ENCODE measurements around the gene CA12. TPM values are rescaled to one million over a fixed set of nuclear protein-coding genes. Genes with fewer than 3 reads are reported as not detected.

The CA12 gene
- total and polyA plus RNA-seq, 4 donors, result 0.07 to 5.1 (median 1.5) TPM

GRCh38 chr15:63366451-63366850, 15.2 kb downstream of the CA12 start:
- Histone ChIP-seq H3K27me3 (ENCODE audit: control insufficient read depth in 4 of 4, insufficient read depth in 4 of 4, low read length in 3 of 4) (no peaks in the 10 kb centered on the region), H3K9ac (ENCODE audit: low read depth in 1 of 2, low read length in 2 of 2) (no peak overlapping the region), H3K36me3 (ENCODE audit: control insufficient read depth in 4 of 4, insufficient read depth in 3 of 4, low read depth in 1 of 4, low read length in 3 of 4) (no peaks in the 10 kb centered on the region), H3K9me3 (ENCODE audit: control insufficient read depth in 4 of 4, low read length in 3 of 4) (no peaks in the 10 kb centered on the region), H3K4me3 (ENCODE audit: low read depth in 1 of 3, low read length in 3 of 3) (no peak overlapping the region), H3K4me1 (ENCODE audit: control insufficient read depth in 4 of 4, insufficient read depth in 4 of 4, low read length in 3 of 4) (no peaks in the 10 kb centered on the region), H3K27ac (ENCODE audit: low read depth in 1 of 2, low read length in 2 of 2) (no peak overlapping the region)
- WGBS, result 91% methylated on average over 2 of the region's 2 CpGs
- TF ChIP-seq ATF3 (IDR thresholded peaks at IDR 0.05) (no peak), JUND (IDR thresholded peaks at IDR 0.05) (no peak), SP1 (IDR thresholded peaks at IDR 0.05) (no peak), HNF4A (conservative IDR thresholded peaks at IDR 0.05) (no peak), GABPA (IDR thresholded peaks at IDR 0.05 in 1 of 2, conservative IDR thresholded peaks at IDR 0.05 in 1 of 2) (no peak), YY1 (IDR thresholded peaks at IDR 0.05) (no peak), HNF4G (IDR thresholded peaks at IDR 0.05) (no peak), ZBTB33 (IDR thresholded peaks at IDR 0.05) (no peak), TAF1 (conservative IDR thresholded peaks at IDR 0.05) (no peak), FOXA2 (IDR thresholded peaks at IDR 0.05) (no peak), NR2F2 (IDR thresholded peaks at IDR 0.05) (no peak), RAD21 (IDR thresholded peaks at IDR 0.05) (no peak), EGR1 (IDR thresholded peaks at IDR 0.05; ENCODE audit: low read depth in 2 of 2) (no peak), RXRA (IDR thresholded peaks at IDR 0.05) (no peak), FOXA1 (IDR thresholded peaks at IDR 0.05) (no peak), CTCF (IDR thresholded peaks at IDR 0.05; ENCODE audit: low read depth, low read length, missing input control) (no peak)
- TF ChIP-seq, protein P1, sequence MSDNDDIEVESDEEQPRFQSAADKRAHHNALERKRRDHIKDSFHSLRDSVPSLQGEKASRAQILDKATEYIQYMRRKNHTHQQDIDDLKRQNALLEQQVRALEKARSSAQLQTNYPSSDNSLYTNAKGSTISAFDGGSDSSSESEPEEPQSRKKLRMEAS (IDR thresholded peaks at IDR 0.05), result no peak
- DNase-seq (ENCODE audit: low spot score), result no peak

DNA sequence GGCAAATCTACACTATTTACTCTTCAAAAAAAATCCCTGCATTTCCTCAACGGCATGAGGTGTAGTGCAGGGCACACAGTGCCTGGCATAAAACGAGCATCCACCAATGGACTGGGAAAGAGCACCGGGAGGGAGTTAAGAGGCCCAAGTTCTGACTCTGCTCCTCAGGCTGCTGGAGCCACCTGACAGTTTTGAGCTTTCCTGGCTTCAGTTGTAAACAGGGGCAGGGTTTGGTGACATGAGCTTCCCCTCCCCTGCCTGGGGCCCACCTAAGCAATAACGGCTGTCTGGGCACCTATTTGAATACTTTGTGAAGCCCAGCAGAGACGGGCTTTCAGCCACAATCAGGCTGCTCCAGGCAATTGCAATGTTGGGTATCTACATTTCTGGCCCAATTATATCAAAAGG, 16.4 kb downstream of the CA12 start:
- TF ChIP-seq HNF4A (conservative IDR thresholded peaks at IDR 0.05) (no peak), GABPA (IDR thresholded peaks at IDR 0.05 in 1 of 2, conservative IDR thresholded peaks at IDR 0.05 in 1 of 2) (no peak), ATF3 (IDR thresholded peaks at IDR 0.05) (no peak), SP1 (IDR thresholded peaks at IDR 0.05) (no peak), TAF1 (conservative IDR thresholded peaks at IDR 0.05) (no peak), FOXA1 (IDR thresholded peaks at IDR 0.05) (no peak), RXRA (IDR thresholded peaks at IDR 0.05) (no peak), JUND (IDR thresholded peaks at IDR 0.05) (no peak), NR2F2 (IDR thresholded peaks at IDR 0.05) (no peak), FOXA2 (IDR thresholded peaks at IDR 0.05) (no peak), CTCF (IDR thresholded peaks at IDR 0.05; ENCODE audit: low read depth, low read length, missing input control) (no peak), RAD21 (IDR thresholded peaks at IDR 0.05) (no peak)
- TF ChIP-seq, protein P1 (IDR thresholded peaks at IDR 0.05), result no peak
- Histone ChIP-seq H3K9me3 (ENCODE audit: control insufficient read depth in 4 of 4, low read length in 3 of 4) (no peaks in the 10 kb centered on the region), H3K4me3 (ENCODE audit: low read depth in 1 of 3, low read length in 3 of 3) (no peak overlapping the region), H3K4me1 (ENCODE audit: control insufficient read depth in 4 of 4, insufficient read depth in 4 of 4, low read length in 3 of 4) (no peaks in the 10 kb centered on the region), H3K27ac (ENCODE audit: low read depth in 1 of 2, low read length in 2 of 2) (no peak overlapping the region), H3K9ac (ENCODE audit: low read depth in 1 of 2, low read length in 2 of 2) (no peak overlapping the region), H3K36me3 (ENCODE audit: control insufficient read depth in 4 of 4, insufficient read depth in 3 of 4, low read depth in 1 of 4, low read length in 3 of 4) (no peaks in the 10 kb centered on the region), H3K27me3 (ENCODE audit: control insufficient read depth in 4 of 4, insufficient read depth in 4 of 4, low read length in 3 of 4) (no peaks in the 10 kb centered on the region)
- DNase-seq (ENCODE audit: low spot score), result no peak
- 63% methylated on average over 5 of the region's 5 CpGs for WGBS
